ENCODE measurements around the gene SERP2.

Gene SERP2

DNA sequence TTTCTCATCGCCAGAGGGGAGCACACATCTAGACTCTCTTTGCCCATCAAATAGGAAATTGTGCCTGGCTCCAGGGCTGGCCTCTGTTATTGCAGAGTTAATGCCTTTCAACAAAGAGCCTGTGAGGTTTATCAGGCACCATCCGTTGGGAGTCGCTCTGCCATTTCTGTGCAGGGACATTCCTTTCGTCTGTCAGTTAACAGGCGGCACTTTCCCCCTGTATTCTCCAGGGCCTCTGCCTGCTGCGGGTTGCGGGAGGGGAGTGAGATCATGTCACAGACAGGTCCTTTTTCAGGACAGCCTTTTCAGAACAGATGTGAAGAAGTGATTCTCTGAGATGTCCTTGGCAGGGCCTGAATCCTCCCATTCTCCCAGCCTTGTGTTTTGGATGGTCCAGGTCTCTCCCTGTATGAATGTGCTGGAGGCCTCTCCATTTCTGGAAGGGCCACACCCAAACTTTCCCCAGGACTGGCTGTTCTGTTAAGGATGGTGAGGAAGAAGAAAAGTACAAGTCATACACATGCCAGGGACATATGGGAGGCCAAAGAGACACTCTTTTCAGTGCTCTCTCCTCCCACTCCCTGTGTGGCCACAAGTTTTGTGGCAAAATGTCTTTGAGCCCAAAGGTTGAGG lies 14.9 kb downstream of the SERP2 start:
- DNase-seq (ENCODE audit: low spot score): no peak

- no peak for DNase-seq (ENCODE audit: low spot score)
These were observed 15.5 kb downstream of the SERP2 start for GRCh38 chr13:44389060-44389666.

GRCh38 chr13:44389876-44390275 lies 16.3 kb downstream of the SERP2 start:
- DNase-seq (ENCODE audit: low spot score): no peak

- no peak for DNase-seq (ENCODE audit: low spot score)
These were observed 19.8 kb downstream of the SERP2 start for GRCh38 chr13:44393391-44393790.

DNA sequence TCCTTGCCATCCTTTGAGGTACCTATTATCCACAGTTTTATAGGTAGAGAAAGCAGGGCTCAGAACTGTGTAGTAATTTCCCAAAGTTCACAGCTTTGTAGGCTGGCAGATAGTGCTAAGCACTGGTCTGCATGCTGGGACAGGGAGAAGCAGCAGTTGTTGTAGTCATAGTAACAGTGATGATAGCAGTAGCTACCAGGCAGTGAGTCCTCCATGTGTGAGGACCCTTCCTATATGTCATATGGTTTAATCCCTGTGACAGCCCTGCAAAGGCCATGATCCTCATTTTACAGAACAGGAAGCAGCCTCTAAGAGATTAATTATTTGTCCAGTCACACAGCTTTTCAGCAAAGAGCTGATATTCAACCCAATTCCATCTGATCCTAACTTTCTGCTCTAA lies 21.0 kb downstream of the SERP2 start:
- no peak for DNase-seq (ENCODE audit: low spot score)

GRCh38 chr13:44395976-44396694 lies 22.5 kb downstream of the SERP2 start:
- DNase-seq (ENCODE audit: low spot score): no peak

GRCh38 chr13:44396701-44397580 lies 23.3 kb downstream of the SERP2 start:
- DNase-seq (ENCODE audit: low spot score): no peak

DNA sequence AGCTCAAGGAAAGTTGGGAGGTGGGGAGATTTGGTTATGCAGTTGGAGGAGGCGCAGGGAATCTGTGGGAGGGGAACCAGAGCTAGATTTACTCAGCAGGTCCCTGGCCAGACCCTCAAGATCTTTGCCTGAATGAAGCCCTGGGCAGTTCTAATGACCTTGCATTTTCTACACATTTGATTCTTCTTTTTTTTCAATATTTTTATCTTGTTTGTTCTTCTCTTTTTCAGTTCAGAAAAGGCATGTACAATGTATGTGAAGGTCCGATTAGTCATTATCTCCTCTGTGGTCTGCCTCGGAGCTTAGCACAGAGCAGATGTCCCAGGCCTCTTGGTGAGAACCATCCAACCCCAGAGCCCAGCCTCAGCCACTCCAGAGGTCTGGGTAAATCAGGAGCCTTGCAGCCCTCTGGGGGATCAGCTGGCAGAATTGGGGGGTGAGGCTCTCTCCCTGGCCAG lies 24.2 kb downstream of the SERP2 start:
- no peak for DNase-seq (ENCODE audit: low spot score)

- no peak for DNase-seq (ENCODE audit: low spot score)
These were observed 25.0 kb downstream of the SERP2 start for GRCh38 chr13:44398606-44399005.

- DNase-seq (ENCODE audit: low spot score): no peak
These were observed 25.4 kb downstream of the SERP2 start for GRCh38 chr13:44399074-44399473.

GRCh38 chr13:44400736-44401135 lies 27.1 kb downstream of the SERP2 start:
- DNase-seq (ENCODE audit: low spot score): no peak

- no peak for DNase-seq (ENCODE audit: low spot score)
These were observed 28.0 kb downstream of the SERP2 start for GRCh38 chr13:44401577-44401976.

- DNase-seq (ENCODE audit: low spot score): no peak
These were observed 29.3 kb downstream of the SERP2 start for GRCh38 chr13:44402899-44403445.

DNA sequence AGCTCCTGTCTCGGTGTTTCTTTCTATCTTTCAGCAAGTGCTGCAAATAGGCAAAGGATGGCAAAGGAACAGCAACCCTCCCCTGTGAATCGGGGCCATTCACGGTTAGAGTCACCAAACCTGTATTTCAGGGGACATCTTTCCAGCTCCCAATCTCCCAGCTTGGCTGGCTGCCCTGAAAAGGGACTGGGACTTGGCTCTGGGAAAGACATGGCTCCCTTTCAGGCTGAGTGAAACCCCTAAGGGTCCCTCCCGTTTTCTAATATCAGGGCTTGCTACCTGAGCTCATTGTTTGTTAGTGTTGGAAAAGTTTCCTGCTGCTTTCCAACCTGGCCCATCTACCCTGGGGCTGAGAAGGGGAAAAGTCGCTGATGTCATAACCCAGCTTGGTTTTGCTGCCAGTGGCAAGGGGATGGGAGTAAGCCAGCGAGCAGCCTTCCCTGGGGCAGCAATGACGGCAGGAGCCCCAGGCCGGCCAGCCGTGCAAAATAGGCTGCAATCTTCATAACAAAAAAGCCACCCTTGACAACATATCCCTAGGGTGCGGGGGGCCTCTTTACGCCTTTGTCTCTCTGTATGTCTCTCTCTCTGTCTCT lies 29.9 kb downstream of the SERP2 start:
- DNase-seq (ENCODE audit: low spot score): no peak

DNA sequence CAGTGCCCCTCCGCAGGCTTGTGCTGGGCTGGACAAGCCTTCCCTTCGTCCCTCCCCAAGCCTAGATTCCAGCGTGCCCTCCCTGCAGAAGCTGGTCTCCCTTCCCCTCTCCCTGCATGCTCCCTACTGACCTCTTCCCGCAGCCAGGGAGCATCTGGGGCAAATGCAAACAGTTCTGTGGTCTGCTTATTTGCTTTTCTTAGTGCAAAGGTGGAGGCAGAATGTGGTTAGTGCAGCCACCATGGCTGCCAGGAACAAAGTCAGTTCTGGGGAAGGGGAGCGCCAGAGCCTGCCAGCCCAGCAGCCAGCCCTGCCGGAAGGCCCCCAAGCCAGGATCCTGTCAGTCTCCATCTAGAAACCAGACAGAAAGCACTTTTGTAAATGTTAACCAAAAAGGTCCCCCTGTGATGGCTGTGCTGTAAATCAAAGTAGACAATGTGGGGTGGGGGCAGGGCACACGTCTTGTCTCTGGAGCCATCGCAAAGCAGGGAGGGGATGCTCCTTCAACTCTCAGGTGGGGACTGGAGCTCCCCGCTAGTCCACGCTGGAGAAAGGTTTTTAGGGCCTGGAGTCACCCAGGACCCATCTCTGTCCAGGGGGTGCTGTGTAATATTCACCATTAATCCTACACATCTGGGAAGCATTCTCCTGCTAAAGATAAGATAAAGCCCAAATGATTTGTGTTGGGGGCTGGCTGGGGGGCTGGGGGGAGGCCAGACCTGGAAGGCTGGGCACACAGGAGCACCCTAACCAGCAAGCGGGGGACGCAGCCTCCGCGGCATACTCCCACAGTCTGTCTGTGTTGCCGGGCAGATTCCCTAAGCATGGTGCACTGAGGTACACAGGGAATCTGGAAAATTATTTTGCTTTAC lies 30.9 kb downstream of the SERP2 start:
- DNase-seq (ENCODE audit: low spot score): no peak

DNA sequence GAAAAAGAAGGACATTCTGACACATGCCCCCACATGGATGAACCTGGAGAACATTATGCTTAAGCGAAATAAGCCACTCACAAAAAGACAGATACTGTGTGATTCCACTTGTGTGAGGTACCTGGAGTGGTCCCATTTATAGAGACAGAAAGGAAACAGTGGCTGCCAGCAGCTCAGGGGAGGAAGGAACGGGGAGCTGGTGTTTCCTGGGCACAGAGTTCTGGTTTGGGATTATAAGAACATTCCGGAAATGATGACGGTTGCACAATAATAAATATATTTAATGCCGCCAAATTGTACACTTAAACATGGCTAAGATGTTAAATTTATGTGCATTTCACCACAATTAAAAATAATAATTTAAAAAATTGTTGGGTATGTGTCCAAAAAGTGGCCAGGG lies 33.0 kb downstream of the SERP2 start:
- DNase-seq (ENCODE audit: low spot score): no peak

- no peak for DNase-seq (ENCODE audit: low spot score)
These were observed 33.8 kb downstream of the SERP2 start for GRCh38 chr13:44407379-44407778.

GRCh38 chr13:44407891-44408290 lies 34.3 kb downstream of the SERP2 start:
- DNase-seq (ENCODE audit: low spot score): no peak

DNA sequence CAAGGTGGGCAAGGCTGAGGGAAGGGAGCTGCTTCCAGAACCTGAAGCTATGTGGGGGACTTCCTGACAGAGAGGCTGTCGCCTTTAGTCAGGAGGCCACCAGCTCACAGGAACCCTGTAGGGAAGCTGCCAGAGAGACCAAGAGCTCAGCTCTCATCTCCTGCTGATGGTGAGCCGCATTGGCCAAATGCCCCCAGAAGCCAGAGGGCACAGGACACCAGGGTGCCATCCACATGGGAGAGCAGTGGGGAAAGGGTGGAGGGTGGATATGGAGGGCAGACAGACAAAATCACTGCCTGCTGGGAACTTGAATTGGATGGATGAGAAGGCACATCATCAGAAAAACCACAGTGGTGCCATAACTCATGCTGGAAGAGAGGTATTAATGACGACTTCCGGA lies 36.0 kb downstream of the SERP2 start:
- DNase-seq (ENCODE audit: low spot score): no peak

DNA sequence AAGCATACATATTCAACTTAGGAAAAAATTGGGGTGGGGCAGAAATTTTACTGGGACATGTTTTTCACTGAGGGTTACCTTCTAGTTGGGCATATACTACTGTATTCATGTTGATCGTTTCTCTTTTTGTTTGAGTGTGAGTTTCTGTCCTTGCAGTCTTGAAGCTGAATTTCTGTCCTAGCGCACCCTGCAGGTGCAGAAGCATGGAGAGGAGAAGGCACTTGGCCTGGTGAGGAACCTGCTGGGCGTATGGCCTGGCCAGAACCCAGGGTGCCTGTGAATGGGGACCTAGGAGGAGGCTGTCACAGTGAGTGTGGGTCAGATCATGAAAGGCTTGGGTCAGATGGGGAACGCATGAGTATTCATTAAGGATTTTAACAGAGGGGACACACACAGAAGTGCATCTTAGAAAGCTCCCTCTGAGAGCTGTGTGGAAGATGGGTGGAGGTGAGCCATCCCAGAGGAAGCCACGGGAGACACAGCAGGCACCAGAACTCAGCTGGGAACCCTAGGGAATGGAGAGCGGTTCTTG lies 36.8 kb downstream of the SERP2 start:
- no peak for DNase-seq (ENCODE audit: low spot score)
